ENCODE data around the gene CFAP61.

DNA sequence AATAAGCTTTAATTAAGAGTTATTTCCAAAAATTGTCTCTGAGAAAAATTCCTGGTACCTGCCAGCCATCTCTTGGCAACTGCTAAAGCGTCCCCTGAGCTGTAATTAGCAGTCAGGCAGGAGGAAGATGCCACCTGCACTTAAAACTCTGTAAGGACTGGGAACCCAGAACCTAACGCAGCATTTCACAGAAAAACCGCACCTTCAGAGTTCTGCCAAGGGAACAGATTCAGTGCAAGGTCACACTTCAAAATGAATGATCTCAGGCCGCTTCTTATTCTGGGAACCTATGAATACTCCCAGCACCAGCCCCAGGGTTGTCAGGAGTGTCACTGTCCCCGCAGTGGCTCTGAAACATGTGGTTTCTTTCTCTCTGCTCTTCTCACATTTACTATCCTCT is 352.3 kb downstream of the CFAP61 start:
- TF ChIP-seq, protein P1, sequence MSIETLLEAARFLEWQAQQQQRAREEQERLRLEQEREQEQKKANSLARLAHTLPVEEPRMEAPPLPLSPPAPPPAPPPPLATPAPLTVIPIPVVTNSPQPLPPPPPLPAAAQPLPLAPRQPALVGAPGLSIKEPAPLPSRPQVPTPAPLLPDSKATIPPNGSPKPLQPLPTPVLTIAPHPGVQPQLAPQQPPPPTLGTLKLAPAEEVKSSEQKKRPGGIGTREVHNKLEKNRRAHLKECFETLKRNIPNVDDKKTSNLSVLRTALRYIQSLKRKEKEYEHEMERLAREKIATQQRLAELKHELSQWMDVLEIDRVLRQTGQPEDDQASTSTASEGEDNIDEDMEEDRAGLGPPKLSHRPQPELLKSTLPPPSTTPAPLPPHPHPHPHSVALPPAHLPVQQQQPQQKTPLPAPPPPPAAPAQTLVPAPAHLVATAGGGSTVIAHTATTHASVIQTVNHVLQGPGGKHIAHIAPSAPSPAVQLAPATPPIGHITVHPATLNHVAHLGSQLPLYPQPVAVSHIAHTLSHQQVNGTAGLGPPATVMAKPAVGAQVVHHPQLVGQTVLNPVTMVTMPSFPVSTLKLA (conservative IDR thresholded peaks at IDR 0.05): no peak
- TF ChIP-seq SIX5 (IDR thresholded peaks at IDR 0.05; ENCODE audit: borderline replicate concordance in 1 of 2, insufficient read depth in 1 of 2, low read depth in 1 of 2, low read length in 2 of 2): no peak
- TF ChIP-seq CREB1 (IDR thresholded peaks at IDR 0.05): no peak
- no peak for TF ChIP-seq CREB1 (CRISPR knock-in tag; IDR thresholded peaks at IDR 0.05)
- TF ChIP-seq KAT7 (CRISPR knock-in tag; IDR thresholded peaks at IDR 0.05; ENCODE audit: borderline replicate concordance): no peak
